ENCODE data around the gene SLCO1A2.
"Not testable (repeated sequence)": the region's sequence is repeated elsewhere in the genome, so short reads cannot be mapped to it uniquely, and the experiment has no call there.

The SLCO1A2 gene, protein sequence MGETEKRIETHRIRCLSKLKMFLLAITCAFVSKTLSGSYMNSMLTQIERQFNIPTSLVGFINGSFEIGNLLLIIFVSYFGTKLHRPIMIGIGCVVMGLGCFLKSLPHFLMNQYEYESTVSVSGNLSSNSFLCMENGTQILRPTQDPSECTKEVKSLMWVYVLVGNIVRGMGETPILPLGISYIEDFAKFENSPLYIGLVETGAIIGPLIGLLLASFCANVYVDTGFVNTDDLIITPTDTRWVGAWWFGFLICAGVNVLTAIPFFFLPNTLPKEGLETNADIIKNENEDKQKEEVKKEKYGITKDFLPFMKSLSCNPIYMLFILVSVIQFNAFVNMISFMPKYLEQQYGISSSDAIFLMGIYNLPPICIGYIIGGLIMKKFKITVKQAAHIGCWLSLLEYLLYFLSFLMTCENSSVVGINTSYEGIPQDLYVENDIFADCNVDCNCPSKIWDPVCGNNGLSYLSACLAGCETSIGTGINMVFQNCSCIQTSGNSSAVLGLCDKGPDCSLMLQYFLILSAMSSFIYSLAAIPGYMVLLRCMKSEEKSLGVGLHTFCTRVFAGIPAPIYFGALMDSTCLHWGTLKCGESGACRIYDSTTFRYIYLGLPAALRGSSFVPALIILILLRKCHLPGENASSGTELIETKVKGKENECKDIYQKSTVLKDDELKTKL

DNA sequence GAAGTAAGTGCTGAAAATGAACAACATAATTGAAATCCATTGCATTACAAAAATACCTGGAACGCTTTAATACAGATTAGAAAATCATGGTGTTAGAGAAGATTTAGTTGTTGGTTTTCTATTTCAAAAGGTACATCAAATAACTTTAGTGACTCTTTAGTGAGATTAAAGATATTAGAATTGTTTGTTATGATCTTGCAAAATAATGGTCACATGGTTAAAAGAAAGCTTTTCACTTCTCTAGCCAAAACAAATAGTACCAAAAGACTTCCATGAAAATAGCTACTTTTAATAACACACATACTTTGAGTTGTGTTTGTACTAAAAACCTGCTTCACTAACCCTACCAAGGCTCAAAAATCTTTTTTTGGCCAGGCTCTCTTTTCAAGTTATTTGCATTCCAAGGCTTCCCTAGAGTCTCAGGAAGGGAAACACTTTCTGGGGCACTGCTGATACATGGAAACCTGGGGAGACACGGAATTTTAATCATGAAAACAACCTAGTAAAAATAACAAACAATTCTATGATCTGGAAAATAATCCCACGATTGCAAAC is at the start of gene SLCO1A2:
Gene SLCO1A2 (minus strand): TSS at position 147 of the 555 bp plus-strand sequence. CDS start 270 bp downstream, outside the sequence.
- no peak for DNase-seq

DNA sequence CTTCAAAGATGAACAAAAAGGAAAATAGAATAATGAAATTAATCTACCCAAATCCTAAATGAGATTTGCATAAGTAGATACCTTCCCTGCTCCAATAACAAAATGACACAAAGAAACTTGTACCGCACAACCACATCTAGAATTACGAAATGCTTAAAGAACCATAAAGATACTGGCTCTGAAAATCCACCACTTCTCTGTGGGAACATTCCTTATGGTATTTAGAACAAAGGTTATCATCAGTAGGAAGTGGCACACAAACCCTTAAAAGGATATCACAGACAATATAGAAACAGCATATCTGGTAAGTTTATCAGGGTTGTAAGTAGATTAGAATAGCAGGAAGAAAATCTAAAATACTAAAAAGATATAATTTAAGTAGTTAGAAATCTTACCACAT is 49.5 kb upstream of the SLCO1A2 start:
- no peak for DNase-seq

DNA sequence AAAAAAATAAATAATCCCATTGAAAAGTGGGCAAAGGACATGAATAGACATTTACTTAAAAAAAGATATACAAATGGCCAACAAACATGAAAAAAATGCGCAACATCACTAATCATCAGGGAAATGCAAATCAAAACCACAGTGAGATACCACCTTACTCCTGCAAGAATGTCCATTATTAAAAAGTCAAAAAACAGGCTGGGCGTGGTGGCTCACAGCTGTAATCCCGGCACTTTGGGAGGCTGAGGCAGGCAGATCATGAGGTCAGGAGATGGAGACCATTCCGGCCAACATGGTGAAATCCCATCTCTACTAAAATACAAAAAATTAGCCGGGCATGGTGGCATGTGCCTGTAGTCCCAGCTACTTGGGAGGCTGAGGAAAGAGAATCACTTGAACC is 46.6 kb upstream of the SLCO1A2 start:
- not testable (repeated sequence) for DNase-seq

DNA sequence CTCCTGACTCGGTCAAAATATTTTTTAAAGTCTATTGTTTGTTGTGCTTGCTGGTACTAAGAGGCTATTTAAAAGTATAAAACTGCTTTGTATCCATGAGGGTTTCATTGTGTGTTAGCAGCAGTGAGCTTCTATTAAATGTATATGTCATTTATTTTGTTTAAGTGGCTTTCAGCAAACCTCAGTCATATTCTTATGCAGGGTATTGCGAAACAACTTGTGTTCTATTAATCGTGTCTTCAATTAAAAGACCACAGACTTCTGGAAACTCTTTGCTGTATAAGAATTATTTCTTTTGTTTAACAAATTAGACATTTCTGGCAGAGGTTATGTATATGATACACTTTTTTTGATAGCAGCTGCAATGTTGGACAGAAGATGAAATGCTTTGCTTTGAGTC is 44.5 kb upstream of the SLCO1A2 start:
- no peak for DNase-seq

DNA sequence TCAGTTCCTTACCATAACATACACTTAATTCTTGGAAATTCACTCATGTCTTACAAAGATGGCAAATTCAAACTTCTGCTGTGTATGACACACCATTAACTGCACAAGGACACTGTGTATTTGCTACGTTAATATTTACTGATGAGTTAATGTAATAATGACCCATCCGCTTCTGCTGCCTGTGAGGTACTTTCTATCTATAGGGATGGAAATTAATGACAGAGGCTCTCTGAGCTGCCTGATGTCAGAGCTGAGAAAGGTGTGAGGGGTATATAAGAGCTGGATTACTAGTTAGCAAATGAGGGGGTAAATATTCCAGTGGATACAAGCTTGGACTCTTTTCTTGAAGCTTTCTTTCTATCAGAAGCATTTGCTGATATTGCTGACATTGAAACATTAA is 37.9 kb upstream of the SLCO1A2 start, which contains the start of gene IAPP:
Gene IAPP (plus strand): TSS at position 301 of the 400 bp plus-strand sequence. CDS start 450 bp downstream, outside the sequence.
- no peak for DNase-seq

DNA sequence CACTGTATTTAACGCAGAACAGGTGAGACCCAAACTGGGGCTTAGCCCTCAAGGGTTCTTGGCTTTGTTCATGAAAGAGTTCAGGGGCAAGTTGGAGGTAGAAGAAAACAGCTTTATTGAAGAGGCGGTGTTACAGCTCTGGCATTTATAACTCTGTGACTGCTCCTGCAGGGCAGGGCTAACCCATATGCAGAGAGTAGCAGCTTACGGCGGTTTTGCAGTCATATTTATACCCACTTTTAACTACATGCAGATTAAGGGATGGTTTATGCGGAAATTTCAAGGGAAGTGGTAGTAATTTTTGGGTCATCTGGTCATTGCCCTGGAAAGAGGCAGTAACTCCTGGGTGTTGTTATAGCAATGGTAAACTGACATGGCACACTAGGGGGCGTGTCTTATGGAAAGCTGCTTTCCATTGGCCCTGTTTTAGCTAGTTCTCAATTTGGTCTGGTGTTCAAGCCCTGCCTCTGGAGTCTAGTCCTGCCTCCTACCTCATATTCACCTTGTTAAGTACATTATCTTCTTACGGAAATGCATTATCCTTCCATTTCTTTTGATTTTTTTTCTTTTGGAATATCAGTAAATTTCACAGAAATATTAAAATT is 36.2 kb upstream of the SLCO1A2 start:
- no peak for DNase-seq

DNA sequence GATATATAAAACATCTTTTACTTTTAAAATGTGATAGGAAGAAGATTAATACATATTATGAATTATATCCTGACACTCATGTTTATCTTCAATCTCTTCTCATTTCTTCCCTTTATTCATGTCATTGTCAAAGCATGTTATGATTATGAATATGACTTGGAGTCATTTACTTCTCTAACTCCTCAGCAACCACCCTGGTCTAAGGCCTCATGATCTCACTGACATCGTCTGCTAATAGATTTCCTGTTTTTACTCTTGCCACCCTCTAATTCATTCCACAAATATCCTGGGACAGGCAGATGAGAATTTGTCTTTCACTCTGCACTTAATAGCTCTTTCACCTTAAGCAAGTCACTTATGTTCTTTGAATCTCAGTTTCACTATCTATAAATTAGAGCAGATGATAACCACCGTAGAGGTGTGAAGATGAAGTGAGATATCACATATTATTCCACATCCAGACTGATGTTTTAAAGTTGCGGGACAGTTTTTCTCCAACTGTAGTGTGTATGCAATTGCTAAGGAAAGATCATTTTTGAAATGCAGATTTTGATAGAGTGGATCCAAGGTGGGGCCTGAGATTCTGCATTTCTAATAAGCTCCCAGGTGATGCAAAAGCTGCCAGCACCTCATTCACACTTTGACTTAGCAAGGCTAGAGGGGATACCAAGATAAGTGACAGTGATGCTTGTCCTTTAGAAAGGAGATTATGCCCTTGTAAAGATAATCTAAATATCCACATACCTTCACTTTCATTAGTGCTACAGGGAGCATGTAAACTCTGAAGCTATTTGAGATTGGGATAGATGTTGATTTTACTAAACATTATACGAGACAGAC is 34.6 kb upstream of the SLCO1A2 start:
- no peak for DNase-seq

DNA sequence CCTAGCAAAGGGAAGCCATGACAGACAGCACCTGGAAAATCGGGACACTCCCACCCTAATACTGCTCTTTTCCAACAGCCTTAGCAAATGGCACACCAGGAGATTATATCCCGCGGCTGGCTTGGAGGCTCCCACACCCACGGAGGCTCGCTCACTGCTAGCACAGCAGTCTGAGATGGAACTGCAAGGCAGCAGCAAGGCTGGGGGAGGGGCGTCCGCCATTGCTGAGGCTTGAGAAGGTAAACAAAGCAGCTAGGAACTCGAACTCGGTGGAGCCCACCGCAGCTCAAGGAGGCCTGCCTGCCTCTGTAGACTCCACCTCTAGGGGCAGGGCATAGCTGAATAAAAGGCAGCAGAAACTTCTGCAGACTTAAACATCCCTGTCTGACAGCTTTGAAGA is 25.9 kb upstream of the SLCO1A2 start:
- not testable (repeated sequence) for DNase-seq

DNA sequence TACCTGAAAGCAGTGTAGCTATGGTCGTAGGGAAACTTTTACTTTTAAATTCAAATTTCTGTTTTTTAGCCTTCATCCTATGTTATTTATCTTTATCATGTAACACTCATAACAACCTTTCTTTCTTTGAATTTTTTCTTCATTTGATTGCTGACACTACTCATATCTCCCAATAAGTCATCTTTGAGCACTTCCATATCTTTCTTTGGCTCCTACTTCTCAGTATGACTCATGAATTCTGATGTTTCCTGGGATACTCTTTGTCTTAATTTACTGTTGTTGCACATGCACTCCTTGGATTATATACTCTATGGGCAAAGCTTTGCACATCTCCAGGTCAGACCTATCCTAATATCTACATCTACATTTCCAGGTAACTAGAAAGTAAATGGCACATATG is 19.9 kb upstream of the SLCO1A2 start:
- no peak for DNase-seq

DNA sequence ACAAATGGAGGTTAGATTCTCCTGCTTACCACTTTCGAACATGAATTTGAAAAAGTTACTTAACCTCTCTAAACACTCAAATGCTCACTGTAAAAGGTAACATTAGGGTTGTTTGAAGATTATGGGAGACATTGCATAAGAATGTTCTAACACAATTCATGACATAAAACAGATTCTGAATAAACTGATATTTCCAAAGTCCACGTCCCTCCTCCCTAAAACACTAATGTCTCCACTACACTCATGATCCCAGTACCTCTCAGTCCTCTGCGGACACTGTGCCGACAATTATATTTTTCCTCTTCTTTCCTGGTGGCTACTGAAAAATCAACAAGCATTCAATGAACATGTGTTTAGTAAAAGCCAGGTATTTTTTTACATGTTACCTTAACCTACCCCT is 19.2 kb upstream of the SLCO1A2 start:
- no peak for DNase-seq

DNA sequence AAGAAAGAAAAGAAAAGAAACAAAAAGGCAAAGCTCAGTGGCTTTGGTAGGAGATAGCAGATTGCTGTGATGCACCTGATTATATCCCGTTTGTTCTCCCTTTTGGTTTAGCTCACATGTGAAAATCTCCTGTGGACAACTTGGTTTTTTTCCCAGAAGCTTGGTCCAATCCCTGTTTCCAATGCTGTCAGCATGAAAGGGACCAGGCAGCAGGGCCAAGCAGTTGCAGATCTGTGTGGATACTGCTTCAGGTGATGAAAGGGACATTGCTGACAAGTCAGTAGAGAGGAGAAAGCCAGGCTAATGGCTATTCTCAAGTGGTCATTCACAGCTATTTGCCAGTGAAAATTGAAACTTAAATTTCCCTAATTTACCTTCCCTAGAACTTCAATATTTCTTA is 18.8 kb upstream of the SLCO1A2 start:
- DNase-seq = no peak

DNA sequence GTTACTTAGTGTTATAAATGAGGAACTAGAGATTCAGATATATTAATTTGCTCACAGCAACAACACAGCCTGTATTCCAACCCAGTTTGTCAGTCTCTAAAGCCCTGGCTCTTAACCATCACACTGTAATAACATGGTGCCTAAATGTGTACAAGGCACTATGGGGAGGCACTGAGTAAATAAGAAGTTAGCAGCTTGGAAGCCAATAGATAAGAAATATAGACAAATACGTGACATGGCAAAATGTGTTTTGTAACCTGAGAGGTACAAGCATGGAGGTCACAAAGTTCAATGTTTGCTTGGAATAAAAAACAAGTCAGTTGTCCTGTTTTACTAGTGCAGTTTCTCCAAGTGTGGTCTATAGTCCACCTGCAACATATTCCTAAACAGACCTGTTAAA is 16.3 kb upstream of the SLCO1A2 start:
- no peak for DNase-seq

DNA sequence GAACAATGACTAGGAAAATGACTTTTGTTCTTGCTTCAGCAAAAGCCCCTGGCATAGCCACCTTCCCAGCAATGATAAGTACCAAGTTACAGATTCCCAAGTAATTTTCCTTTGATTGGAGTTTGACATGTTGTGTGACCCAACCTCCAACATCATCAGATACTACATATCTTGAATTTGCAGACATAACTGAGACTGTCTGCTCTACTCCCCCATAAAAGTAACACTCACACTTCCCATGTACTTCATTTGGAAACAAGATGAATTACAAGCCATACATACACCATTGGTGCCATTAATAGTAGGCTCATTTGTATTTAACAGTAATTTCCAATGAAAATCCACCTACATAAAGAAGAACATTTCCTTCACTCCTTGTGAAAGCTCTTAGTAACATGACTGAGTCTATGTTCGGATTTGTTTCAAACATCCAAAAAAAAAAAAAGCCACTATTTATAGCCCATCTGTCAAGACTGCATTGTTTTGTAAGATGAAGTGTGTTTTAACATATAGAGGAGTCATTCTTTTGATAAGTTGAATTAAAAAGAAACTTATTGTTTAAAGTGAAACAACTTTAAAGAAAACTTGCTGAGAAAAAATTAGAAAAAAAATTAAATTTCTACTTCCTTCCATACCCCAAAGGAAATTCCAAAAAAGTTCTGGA is 12.0 kb upstream of the SLCO1A2 start:
- no peak for DNase-seq

DNA sequence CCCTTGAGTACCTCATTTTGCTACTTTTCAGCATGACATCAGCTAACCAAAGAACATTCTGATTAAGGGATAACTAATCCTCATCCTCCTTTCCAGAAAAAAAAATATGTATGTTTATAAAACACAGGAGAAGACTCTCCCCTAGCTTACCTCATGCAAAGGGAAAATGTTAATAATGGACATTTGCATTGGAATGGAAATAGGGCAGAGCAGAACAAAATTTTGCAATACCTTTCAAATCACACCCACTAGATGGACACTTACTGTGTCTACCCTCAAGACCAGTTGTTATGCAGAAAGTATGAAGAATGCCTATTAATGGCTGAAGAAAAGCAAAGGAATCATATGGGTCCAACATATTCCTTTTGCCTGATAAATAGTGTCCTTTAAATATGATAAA is 8.9 kb upstream of the SLCO1A2 start:
- DNase-seq = no peak

DNA sequence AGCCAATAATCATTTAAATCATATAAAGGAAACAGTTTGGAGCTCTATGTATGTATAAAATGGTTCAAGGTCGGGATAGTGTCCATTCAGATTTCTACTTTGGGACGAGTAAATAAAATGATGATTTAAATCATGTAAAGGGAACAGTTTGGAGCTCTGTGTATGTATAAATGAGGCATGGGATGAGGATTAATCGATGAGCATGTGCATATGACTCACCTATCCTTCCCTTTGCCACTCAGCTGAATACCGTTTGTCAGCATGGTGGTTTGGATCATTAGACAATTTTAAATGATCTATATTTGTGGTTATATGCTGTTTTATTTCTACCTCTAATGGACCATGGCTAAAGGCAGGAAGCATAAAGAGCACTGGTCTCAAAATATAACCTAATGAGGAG is 7.1 kb upstream of the SLCO1A2 start:
- DNase-seq = no peak

DNA sequence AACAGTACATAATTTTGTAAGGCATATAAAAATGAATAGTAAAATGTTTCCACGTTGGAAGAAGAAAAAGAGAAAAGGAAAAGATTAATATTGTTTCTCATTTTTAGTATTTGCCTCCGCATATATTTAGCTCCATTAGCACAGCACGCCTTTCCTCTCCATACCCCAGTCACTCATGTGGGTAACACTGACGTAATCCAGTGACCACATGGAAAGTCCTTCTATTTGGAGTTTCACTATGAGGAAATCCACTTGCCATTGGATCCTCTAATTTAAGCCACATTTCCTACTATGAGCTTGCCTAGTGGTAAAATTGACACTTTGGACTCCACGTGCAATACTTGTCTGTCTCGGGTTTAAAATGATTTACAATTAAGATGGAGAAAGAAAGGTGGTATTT is 5.7 kb upstream of the SLCO1A2 start:
- DNase-seq = no peak

DNA sequence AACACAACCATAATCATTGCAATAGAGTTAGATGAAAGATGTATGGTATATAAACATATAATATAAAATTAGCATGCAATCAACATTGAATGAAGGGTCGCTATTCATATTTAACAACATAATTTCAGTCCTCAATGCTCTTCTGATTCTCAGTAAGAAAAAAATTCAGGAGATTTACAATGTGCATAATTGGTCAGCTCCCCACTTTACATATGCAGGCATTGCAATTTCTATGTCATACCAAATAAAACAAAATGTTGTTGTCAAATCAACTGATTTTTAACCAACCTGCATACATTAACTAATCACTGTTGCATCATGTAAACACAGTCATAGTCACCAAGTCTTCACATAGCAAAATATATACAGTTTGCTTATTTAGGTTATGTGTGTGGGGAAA is 5.2 kb upstream of the SLCO1A2 start:
- no peak for DNase-seq

DNA sequence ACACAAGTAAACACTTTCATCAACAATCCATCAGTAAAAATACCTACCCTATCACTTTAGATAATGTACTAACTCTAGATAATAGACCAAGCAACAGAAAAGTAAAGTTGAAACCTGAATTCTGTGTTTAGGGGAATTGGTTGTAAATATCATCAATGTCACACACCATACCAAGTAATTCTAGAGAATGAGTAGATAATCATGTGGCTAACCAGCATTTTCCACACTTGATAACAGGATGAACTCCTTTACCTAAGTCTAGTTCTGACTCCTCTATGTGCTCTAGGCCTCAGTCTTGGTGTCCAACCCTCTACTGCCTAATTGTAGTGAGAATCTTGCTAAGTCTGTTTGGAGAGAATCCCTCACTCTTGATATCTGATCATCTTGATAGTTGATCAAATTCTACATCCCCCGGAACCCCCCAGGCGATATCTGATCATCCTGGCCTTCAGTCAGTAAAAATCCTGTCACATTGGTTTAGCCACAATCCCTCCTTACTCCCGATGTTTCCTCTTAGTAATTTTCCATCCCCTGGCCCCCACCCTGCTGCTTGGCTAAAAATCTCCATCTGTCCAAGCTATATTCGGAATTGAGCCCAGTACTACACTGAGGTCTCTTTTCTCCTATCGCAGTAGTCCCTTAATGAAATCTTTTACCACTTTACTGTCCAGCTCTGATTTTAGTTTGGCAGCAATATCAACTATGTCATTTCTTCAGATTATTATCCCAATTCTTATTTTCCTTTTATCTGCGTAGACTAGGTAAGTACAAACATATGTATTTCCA is 3.4 kb upstream of the SLCO1A2 start:
- no peak for DNase-seq

DNA sequence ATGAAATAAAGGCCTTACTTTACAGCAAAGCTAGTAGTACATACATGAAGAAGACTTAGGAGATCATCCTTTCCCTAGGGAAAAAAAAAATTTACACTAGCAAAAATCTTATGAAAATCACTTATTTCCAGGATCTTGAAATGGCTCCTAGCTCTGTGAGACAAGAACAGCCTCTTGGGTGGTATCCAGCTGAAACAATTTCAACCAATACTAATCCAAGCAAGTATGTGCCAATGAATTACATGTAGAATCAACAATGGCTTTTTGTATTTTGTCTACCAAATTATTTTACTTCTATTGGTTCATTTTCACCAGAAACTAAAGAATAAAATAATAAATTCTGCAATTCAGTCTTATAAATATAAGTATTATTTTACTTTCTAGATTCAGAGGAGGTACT is 2.7 kb upstream of the SLCO1A2 start:
- DNase-seq = no peak

DNA sequence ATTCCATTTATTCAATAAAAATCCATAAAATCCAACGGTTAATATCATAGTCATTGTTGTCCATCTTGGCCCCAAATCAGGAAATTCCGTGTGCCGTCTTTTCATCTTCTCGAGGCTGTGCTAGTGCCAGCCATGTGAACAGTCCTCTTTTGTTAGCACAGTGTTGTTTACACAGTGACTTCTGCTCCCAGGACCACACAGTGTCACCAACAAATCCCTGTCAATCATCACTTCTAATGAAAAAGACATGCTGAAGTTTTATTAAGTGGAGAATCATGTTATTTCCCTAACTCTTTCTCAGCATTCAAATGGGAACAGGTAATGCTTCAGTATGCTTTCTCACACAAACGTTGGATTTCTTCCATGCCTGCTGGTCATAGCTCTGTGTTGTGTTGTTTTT is 1.9 kb upstream of the SLCO1A2 start:
- no peak for DNase-seq

DNA sequence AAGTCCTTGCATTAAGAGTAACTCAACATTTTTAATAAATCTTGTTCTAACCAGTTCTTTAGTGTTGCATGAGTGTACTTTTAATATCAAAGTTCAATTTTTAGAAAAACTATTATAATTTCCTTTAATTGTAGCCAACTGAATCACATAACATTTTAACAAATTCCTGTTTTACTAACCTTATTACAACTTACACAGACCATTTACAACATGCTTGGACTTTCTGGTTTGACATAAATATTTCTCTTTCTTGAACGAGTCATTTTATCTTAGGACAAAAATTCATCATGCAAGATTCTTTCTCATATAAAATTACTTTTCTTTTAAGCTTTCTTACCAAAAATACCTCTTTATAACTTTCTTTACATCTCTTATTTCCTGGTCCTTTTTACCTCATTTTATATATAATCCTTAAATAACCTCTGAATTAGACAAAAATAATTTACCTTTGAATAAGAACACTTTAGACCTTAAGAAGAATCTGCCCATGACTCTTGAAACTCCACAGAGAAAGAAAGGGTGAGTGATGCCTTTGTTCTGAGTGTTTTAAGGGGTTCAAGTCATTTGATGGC is 3.9 kb downstream of the SLCO1A2 start:
- DNase-seq = no peak
